Brain microvascular endothelial cell (primary cell): Measurements from ENCODE around the gene CHRNG.

Experiments used
- DNase-seq: peaks from one replicate; pipeline ENCODE4 v3.0.0-alpha.2; 2020
- H3K27ac ChIP-seq: fragments of 250-450 bp; sonication (Bioruptor Pico); 2 replicates; pipeline ENCODE4 v1.5.1; 2020; ENCODE audit warnings: mild to moderate bottlenecking, moderate library complexity
- H3K27me3 ChIP-seq: fragments of 250-450 bp; sonication (Bioruptor Pico); replicated peaks from 2 replicates; pipeline ENCODE4 v1.5.1; 2020; ENCODE audit warnings: mild to moderate bottlenecking
- H3K36me3 ChIP-seq: fragments of 250-450 bp; sonication (Bioruptor Pico); replicated peaks from 2 replicates; pipeline ENCODE4 v1.5.1; 2020; ENCODE audit warnings: mild to moderate bottlenecking
- H3K4me3 ChIP-seq: 2 replicates; pipeline ENCODE4 v1.5.1; 2011; ENCODE audit warnings: low read depth, mild to moderate bottlenecking, control low read depth, low read length, moderate library complexity
- CTCF ChIP-seq: IDR thresholded peaks from 2 replicates; pipeline ENCODE4 v1.5.1; 2011; ENCODE audit warnings: low read depth, mild to moderate bottlenecking, moderate library complexity, low read length, control low read depth, inconsistent platforms; ENCODE audit errors: missing control alignments
- in situ Hi-C: cut with HindIII; loops from 2 replicates; pipeline ENCODE4 v1.10.0; 2017; ENCODE audit warnings: low sequenced_read_pairs, low pct_ligation_motif_present

The CHRNG gene

GRCh38 chr2:232571026-232571474 lies 31.6 kb downstream of the CHRNG start:
- Histone ChIP-seq H3K27me3 (no peaks in the 10 kb centered on the region), H3K36me3 (peaks cover 58% of the 10 kb centered on the region), H3K27ac (no peak overlapping the region), H3K4me3 (no peak overlapping the region)
- in situ Hi-C loops, result no loop called here
- TF ChIP-seq CTCF, result no peak
- DNase-seq, result no peak

GRCh38 chr2:232573042-232573441 lies 33.5 kb downstream of the CHRNG start:
- Histone ChIP-seq H3K4me3 (no peak overlapping the region), H3K27ac (no peak overlapping the region), H3K36me3 (peaks cover 39% of the 10 kb centered on the region), H3K27me3 (no peaks in the 10 kb centered on the region)
- DNase-seq, result no peak
- TF ChIP-seq CTCF, result no peak
- in situ Hi-C loops, result no loop called here

- no peak for DNase-seq
- Histone ChIP-seq H3K27me3 (no peaks in the 10 kb centered on the region), H3K36me3 (peaks cover 33% of the 10 kb centered on the region), H3K4me3 (no peak overlapping the region), H3K27ac (no peak overlapping the region)
- in situ Hi-C loops, result no loop called here
- TF ChIP-seq CTCF, result no peak
Measured at GRCh38 chr2:232573771-232574435, 34.4 kb downstream of the CHRNG start.

- H3K27me3 ChIP-seq, result no peaks in the 10 kb centered on the region
Measured at GRCh38 chr2:232574674-232575403, 35.3 kb downstream of the CHRNG start.

GRCh38 chr2:232575404-232575746 lies 35.9 kb downstream of the CHRNG start:
- Histone ChIP-seq H3K27me3 (no peaks in the 10 kb centered on the region), H3K4me3 (no peak overlapping the region), H3K36me3 (peaks cover 19% of the 10 kb centered on the region), H3K27ac (no peak overlapping the region)
- in situ Hi-C loops, result no loop called here
- no peak for DNase-seq
- TF ChIP-seq CTCF, result no peak

More at GRCh38 chr2:232574674-232575403, 35.3 kb downstream of the CHRNG start:
- H3K27ac ChIP-seq, result no peak overlapping the region
- H3K4me3 ChIP-seq, result no peak overlapping the region
- TF ChIP-seq CTCF, result no peak
- in situ Hi-C loops, result no loop called here
- DNase-seq, result no peak
- peaks cover 24% of the 10 kb centered on the region for H3K36me3 ChIP-seq
